Medulla oblongata (tissue), 1 donor: ENCODE measurements around the gene TTC39A.
"Not testable (repeated sequence)": the region's sequence is repeated elsewhere in the genome, so short reads cannot be mapped to it uniquely, and the experiment has no call there.

Source experiments
- DNase-seq: peaks from one replicate; pipeline ENCODE4 v3.0.0-alpha.2; 2015; ENCODE audit errors: extremely low spot score

TTC39A gene

GRCh38 chr1:51336711-51337110, 6.3 kb upstream of the TTC39A start:
- no peak for DNase-seq

- DNase-seq = no peak
These were observed 5.6 kb upstream of the TTC39A start for GRCh38 chr1:51336004-51336403.

- DNase-seq = peak; percentile 17
These were observed 1.1 kb upstream of the TTC39A start for GRCh38 chr1:51331206-51332100.

- DNase-seq = no peak
These were observed 678 bp downstream of the TTC39A start for GRCh38 chr1:51329443-51330325.

GRCh38 chr1:51328926-51329325, 1.4 kb downstream of the TTC39A start:
- no peak for DNase-seq

GRCh38 chr1:51328279-51328678, 2.1 kb downstream of the TTC39A start:
- DNase-seq = no peak

GRCh38 chr1:51327386-51327785, 3.0 kb downstream of the TTC39A start:
- DNase-seq = no peak

- no peak for DNase-seq
These were observed 3.5 kb downstream of the TTC39A start for GRCh38 chr1:51326839-51327238.

- DNase-seq = no peak
These were observed 4.2 kb downstream of the TTC39A start for GRCh38 chr1:51325878-51326755.

GRCh38 chr1:51325391-51325790, 5.0 kb downstream of the TTC39A start:
- no peak for DNase-seq

GRCh38 chr1:51325011-51325385, 5.4 kb downstream of the TTC39A start:
- DNase-seq = not testable (repeated sequence)

GRCh38 chr1:51324251-51325010, 5.9 kb downstream of the TTC39A start:
- no peak for DNase-seq

GRCh38 chr1:51323778-51324177, 6.6 kb downstream of the TTC39A start:
- DNase-seq = no peak

- DNase-seq = no peak
These were observed 7.8 kb downstream of the TTC39A start for GRCh38 chr1:51322417-51323101.

GRCh38 chr1:51321924-51322280, 8.5 kb downstream of the TTC39A start:
- no peak for DNase-seq

- no peak for DNase-seq
These were observed 9.1 kb downstream of the TTC39A start for GRCh38 chr1:51320967-51321923.

GRCh38 chr1:51317798-51318197, 12.6 kb downstream of the TTC39A start:
- no peak for DNase-seq

- DNase-seq = no peak
These were observed 13.6 kb downstream of the TTC39A start for GRCh38 chr1:51316846-51317120.

- DNase-seq = no peak
These were observed 14.1 kb downstream of the TTC39A start for GRCh38 chr1:51316113-51316845.
